Bronchial epithelial cell (primary cell): ENCODE measurements around the gene CREB3. TPM values are rescaled to one million over a fixed set of nuclear protein-coding genes. Genes with fewer than 3 reads are reported as not detected.

ENCODE experiments used
- DNase-seq: peaks from one replicate; pipeline ENCODE4 v3.0.0-alpha.2; 2010; ENCODE audit warnings: low read depth
- FAIRE-seq: peaks from 2 replicates; lab custom pipeline; 2011; peaks lifted over from hg19 to GRCh38; lab: Jason Lieb, UNC
- H3K27me3 ChIP-seq: 2 replicates; pipeline ENCODE4 v1.5.1; 2011; ENCODE audit warnings: low read length; ENCODE audit not compliant: control insufficient read depth, insufficient read depth
- H3K36me3 ChIP-seq: 2 replicates; pipeline ENCODE4 v1.5.1; 2011; ENCODE audit warnings: low read length; ENCODE audit not compliant: control insufficient read depth, insufficient read depth
- H3K4me3 ChIP-seq: 2 replicates; pipeline ENCODE4 v1.5.1; 2011; ENCODE audit warnings: mild to moderate bottlenecking, low read depth, low read length, control low read depth
- total RNA-seq: library from RNA; depleted of rRNA; stranded (reverse); fragments of >200 nt; gene quantifications from 2 replicates; pipeline ENCODE4 v1.2.1, GENCODE V29; 2014
- TF ChIP-seq, protein P1 (sequence below): IDR thresholded peaks from 2 replicates; pipeline ENCODE4 v1.5.1; 2011; ENCODE audit warnings: mild to moderate bottlenecking, moderate library complexity, low read length, control low read depth, inconsistent platforms; ENCODE audit not compliant: insufficient read depth, severe bottlenecking

Gene CREB3
- total RNA-seq, 1 donor from 2014 or later = 57.9 TPM

DNA sequence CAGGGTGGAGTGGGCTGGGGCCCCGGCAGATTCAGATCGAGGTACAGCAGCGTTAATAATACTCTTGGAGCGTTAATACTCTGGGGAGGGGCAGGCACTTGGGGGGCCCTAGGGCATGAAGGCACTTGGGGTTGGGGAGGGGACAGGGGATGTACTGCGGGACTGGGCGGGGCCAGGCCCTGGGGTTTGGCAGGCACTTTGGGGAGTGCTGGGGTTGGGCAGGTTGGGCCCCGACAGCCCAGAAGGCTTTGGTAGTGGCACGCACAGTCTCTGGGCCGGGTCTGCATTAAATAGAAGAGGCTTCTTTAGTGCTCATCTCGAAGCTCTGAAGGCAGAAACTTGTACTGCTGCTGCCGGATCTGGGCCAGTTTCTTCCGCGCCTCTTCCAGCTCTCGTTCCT, 35.0 kb upstream of the CREB3 start:
- peaks cover 38% of the 10 kb centered on the region for H3K36me3 ChIP-seq
- TF ChIP-seq, protein P1, sequence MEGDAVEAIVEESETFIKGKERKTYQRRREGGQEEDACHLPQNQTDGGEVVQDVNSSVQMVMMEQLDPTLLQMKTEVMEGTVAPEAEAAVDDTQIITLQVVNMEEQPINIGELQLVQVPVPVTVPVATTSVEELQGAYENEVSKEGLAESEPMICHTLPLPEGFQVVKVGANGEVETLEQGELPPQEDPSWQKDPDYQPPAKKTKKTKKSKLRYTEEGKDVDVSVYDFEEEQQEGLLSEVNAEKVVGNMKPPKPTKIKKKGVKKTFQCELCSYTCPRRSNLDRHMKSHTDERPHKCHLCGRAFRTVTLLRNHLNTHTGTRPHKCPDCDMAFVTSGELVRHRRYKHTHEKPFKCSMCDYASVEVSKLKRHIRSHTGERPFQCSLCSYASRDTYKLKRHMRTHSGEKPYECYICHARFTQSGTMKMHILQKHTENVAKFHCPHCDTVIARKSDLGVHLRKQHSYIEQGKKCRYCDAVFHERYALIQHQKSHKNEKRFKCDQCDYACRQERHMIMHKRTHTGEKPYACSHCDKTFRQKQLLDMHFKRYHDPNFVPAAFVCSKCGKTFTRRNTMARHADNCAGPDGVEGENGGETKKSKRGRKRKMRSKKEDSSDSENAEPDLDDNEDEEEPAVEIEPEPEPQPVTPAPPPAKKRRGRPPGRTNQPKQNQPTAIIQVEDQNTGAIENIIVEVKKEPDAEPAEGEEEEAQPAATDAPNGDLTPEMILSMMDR = no peak
- DNase-seq (no peak), FAIRE-seq (no peak)
- no peaks in the 10 kb centered on the region for H3K27me3 ChIP-seq
- no peak overlapping the region for H3K4me3 ChIP-seq

DNA sequence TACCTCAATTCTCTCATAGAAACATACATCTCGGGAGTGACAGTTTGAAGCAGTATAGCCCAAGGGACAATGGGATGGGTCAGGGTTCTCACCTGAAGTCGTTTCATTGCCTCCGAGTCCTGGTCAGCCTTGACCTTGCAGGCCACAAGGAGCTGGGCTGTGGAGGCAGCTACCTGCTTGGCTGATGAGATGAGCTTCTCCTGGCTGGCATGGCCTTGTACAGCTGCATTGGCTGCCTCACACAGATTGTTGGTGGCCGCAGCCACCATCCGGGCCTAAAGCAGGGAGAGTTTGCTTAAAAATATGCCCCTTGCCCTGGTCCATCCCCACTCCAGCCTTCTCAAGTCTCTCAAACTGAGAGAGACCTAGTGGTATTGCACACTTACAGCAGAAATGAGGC, 34.2 kb upstream of the CREB3 start:
- DNase-seq (no peak), FAIRE-seq (peak; percentile 47)
- TF ChIP-seq, protein P1 = no peak
- no peaks in the 10 kb centered on the region for H3K27me3 ChIP-seq
- no peak overlapping the region for H3K4me3 ChIP-seq
- peaks cover 39% of the 10 kb centered on the region for H3K36me3 ChIP-seq

DNA sequence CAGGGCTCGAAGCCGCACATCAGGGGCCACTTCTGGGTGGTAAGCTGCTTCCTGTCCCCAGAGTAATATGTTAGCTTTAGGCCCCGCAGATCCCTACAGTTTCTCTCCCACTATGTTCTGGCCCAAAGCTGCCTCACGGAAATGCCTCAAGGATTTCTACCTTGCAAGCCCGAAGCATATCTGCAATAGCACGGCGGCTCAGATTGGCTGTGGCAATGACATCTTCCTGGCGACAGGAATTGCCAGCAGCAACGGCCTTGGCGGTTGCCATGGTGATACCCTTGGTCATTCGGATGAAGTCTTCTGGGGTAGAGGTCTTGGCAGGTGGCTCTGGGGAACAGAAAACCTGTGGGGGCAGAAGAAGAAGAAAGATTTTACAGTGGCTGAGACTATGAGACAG, 32.4 kb upstream of the CREB3 start:
- Histone ChIP-seq H3K36me3 (peaks cover 52% of the 10 kb centered on the region), H3K4me3 (no peak overlapping the region), H3K27me3 (no peaks in the 10 kb centered on the region)
- TF ChIP-seq, protein P1 = no peak
- FAIRE-seq (no peak), DNase-seq (no peak)

DNA sequence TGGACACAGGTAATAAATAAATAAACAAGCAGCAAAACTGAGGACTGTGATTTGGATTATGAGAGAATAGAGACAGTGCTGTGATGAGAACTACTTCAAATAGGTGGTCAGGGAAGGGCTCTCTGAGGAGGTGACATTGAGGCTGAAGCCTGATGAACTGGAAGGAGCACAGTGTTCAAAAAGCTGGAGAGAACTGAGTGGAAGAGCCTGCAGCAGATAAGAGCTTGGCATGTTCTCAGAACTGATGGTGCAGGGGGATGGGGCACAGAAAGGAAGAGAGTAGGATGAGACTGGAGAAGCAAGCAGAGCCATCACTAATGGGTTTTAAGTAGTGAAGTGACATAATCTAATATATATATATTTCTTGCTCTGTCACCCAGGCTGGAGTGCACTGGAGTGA, 31.5 kb upstream of the CREB3 start:
- no peak for DNase-seq
- no peak for FAIRE-seq
- peaks cover 62% of the 10 kb centered on the region for H3K36me3 ChIP-seq
- H3K27me3 ChIP-seq = no peaks in the 10 kb centered on the region
- no peak overlapping the region for H3K4me3 ChIP-seq
- TF ChIP-seq, protein P1 = no peak

DNA sequence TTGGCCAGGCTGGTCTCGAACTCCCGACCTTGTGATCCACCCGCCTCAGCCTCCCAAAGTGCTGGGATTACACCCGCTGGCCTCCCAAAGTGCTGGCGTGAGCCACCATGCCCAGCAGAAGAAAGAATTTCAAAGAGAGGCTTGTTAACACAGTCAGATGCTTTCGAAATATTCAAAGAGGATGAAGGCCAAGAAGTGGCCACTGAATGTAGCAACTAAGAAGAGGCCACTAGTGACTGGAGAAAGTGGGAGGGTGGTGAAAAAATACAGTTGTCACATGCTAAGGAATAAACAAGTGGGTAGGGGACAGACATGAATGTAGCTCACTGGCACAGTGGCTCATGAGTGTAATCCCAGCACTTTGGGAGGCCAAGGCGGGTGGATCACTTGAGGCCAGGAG, 29.8 kb upstream of the CREB3 start:
- TF ChIP-seq, protein P1 = no peak
- H3K27me3 ChIP-seq = no peaks in the 10 kb centered on the region
- H3K4me3 ChIP-seq = no peak overlapping the region
- peaks cover 71% of the 10 kb centered on the region for H3K36me3 ChIP-seq
- no peak for FAIRE-seq
- no peak for DNase-seq

DNA sequence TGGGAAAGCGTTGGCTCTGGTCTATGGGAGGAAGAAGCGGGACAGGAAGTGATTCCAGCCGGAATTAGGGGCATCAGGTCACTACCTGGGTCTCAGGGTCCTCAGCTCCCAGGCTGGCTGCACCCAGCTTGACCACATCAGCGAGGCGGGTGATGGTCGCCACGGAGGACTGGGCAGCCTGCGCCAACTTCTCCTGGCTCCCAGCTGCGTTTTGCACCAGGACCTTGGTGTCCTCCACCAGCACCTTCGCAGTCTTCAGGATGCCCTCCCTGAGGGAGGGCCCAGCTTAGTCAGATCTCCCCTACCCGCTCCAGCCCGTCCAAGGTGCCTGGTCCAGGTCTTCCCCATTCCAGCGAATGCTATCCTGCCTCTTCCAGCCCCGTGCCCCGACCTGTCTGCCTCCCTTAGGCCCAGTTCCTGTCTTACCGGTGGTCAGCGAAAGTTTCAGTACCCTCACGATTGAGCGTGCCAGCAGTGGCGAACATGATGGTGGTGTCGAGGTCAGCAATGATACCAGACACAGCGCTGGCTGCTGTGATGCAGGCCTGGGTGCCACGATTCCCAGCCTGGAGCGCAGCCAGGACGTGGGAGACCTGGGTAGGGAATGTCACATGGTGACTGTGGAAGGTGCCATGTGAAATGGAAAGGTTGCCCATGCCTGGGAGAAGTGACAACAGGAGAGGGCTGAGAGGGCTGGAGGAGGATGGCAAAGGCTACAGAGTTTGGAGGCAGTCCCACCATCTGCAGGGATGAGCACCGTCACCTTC, 28.4 kb upstream of the CREB3 start:
- TF ChIP-seq, protein P1 = no peak
- Histone ChIP-seq H3K27me3 (no peaks in the 10 kb centered on the region), H3K36me3 (peaks cover 66% of the 10 kb centered on the region), H3K4me3 (no peak overlapping the region)
- FAIRE-seq (peak; percentile 50), DNase-seq (no peak)
